OCI-LY7 (cell line): Measurements from ENCODE around the gene TNFRSF1B. TPM values are rescaled to one million over a fixed set of nuclear protein-coding genes. Genes with fewer than 3 reads are reported as not detected.

Experiments
- BruUV-seq: library from RNA; stranded (reverse); fragments of 400-500 nt; replicated peaks from 2 replicates; lab custom pipeline; 2021; lab: Mats Ljungman, UMichigan
- CTCF ChIA-PET: fragments of 300-600 bp; sonication (Branson Sonifier 250); formaldehyde crosslinking; loops from one replicate; lab custom pipeline; 2022; ENCODE audit warnings: antibody characterized with exemption; ENCODE audit not compliant: unreplicated experiment; lab: Charles Lee
- POLR2A ChIA-PET: fragments of 300-600 bp; sonication (Branson Sonifier 250); formaldehyde crosslinking; loops from one replicate; lab custom pipeline; 2022; ENCODE audit warnings: antibody characterized with exemption; lab: Charles Lee
- DNase-seq: peaks from one replicate; pipeline ENCODE4 v3.0.0-alpha.2; 2015; ENCODE audit warnings: low spot score
- H2AFZ ChIP-seq: fragments of 200-600 bp; sonication (generic), shearing (Covaris generic); 2 replicates; pipeline ENCODE4 v1.6.1; 2014; ENCODE audit warnings: mild to moderate bottlenecking, antibody characterized with exemption, low read length, moderate library complexity
- H3K27ac ChIP-seq: fragments of 200-600 bp; sonication (generic); 2 replicates; pipeline ENCODE4 v1.5.1; 2014; ENCODE audit warnings: mixed run types, low read depth, mild to moderate bottlenecking, moderate library complexity, low read length, inconsistent platforms; ENCODE audit not compliant: poor library complexity, severe bottlenecking
- H3K36me3 ChIP-seq: fragments of 200-600 bp; sonication (generic); 2 replicates; pipeline ENCODE4 v1.6.1; 2014; ENCODE audit warnings: mild to moderate bottlenecking, antibody characterized with exemption, low read length, moderate library complexity, mixed read lengths; ENCODE audit not compliant: insufficient read depth
- H3K4me1 ChIP-seq: fragments of 200-600 bp; sonication (generic); 2 replicates; pipeline ENCODE4 v1.5.1; 2014; ENCODE audit warnings: mild to moderate bottlenecking, low read length; ENCODE audit not compliant: insufficient read depth, poor library complexity, severe bottlenecking
- H3K4me2 ChIP-seq: fragments of 200-600 bp; sonication (generic); 2 replicates; pipeline ENCODE4 v1.6.1; 2014; ENCODE audit warnings: mild to moderate bottlenecking, low read length
- H3K4me3 ChIP-seq: fragments of 200-600 bp; sonication (generic); 2 replicates; pipeline ENCODE4 v1.5.1; 2014; ENCODE audit warnings: mild to moderate bottlenecking, low read depth, low read length; ENCODE audit not compliant: poor library complexity, severe bottlenecking
- H3K79me2 ChIP-seq: fragments of 200-600 bp; sonication (generic); 2 replicates; pipeline ENCODE4 v1.6.1; 2016; ENCODE audit warnings: low read depth, mild to moderate bottlenecking, low read length, moderate library complexity, mixed read lengths; ENCODE audit not compliant: insufficient read depth
- H3K9me2 ChIP-seq: fragments of 200-600 bp; sonication (generic); 2 replicates; pipeline ENCODE4 v1.6.1; 2016; ENCODE audit warnings: mild to moderate bottlenecking, low read length, mixed read lengths; ENCODE audit not compliant: insufficient read depth
- H3K9me3 ChIP-seq: fragments of 200-600 bp; sonication (generic); 2 replicates; pipeline ENCODE4 v1.6.1; 2014; ENCODE audit warnings: mild to moderate bottlenecking, mixed run types, low read length, mixed read lengths
- H4K20me1 ChIP-seq: fragments of 200-600 bp; sonication (generic); 2 replicates; pipeline ENCODE4 v1.6.1; 2014; ENCODE audit warnings: mild to moderate bottlenecking, antibody characterized with exemption, low read length, moderate library complexity, mixed read lengths; ENCODE audit not compliant: insufficient read depth
- CTCF ChIP-seq: fragments of 200-600 bp; sonication (generic); conservative IDR thresholded peaks from 2 replicates; pipeline ENCODE4 v1.5.1; 2014; ENCODE audit warnings: mild to moderate bottlenecking, antibody characterized with exemption, low read length, moderate library complexity, mixed read lengths
- EZH2phosphoT487 ChIP-seq: fragments of 200-600 bp; sonication (generic); IDR thresholded peaks from 2 replicates; pipeline ENCODE4 v1.6.1; 2018; ENCODE audit warnings: low read depth, borderline replicate concordance, mild to moderate bottlenecking, mixed run types, antibody characterized with exemption, low read length, moderate library complexity, mixed read lengths
- intact Hi-C: fragments of 100-400 bp; cut with micrococcal nuclease; formaldehyde crosslinking; loops from one replicate; pipeline ENCODE4 v1.10.0; 2022; ENCODE audit not compliant: unreplicated experiment
- total RNA-seq, 2 experiments: library from RNA; depleted of rRNA in 1 of 2; stranded (reverse); fragments of >200 nt in 1 of 2; shearing (Covaris generic) in 1 of 2; gene quantifications; 2 replicates each; pipeline ENCODE4 v1.2.3, GENCODE V29; 2014 to 2022

The TNFRSF1B gene
- total RNA-seq, 2 experiments from 2014 or later = not detected

- Histone ChIP-seq H3K9me3 (no peaks in the 10 kb centered on the region), H3K4me1 (peaks cover 8% of the 10 kb centered on the region), H3K36me3 (no peaks in the 10 kb centered on the region), H3K4me2 (no peak overlapping the region), H3K79me2 (no peaks in the 10 kb centered on the region), H3K9me2 (no peaks in the 10 kb centered on the region), H3K27ac (no peak overlapping the region), H3K4me3 (no peak overlapping the region), H2AFZ (no peak overlapping the region), H4K20me1 (no peaks in the 10 kb centered on the region)
- ChIA-PET CTCF (interaction anchor here (0.6 kb wide), 1 partner anchor 138 kb away, joined by 3 read pairs; no protein-coding TSS in a partner anchor), POLR2A (interaction anchor here (0.7 to 1.2 kb wide), 4 partner anchors 10 to 76 kb away, joined by 3 to 4 read pairs (median 3); no protein-coding TSS in a partner anchor)
- BruUV-seq = no TSS peak
- DNase-seq = no peak
- intact Hi-C loops = no loop called here
- TF ChIP-seq CTCF = no peak
- no peak for TF ChIP-seq EZH2phosphoT487
Observed at GRCh38 chr1:12183095-12183794, 16.5 kb downstream of the TNFRSF1B start.

- H3K36me3 ChIP-seq = no peaks in the 10 kb centered on the region
- no peak overlapping the region for H3K4me2 ChIP-seq
- H3K9me3 ChIP-seq = no peaks in the 10 kb centered on the region
- no peak overlapping the region for H3K27ac ChIP-seq
- DNase-seq = no peak
- H3K79me2 ChIP-seq = no peaks in the 10 kb centered on the region
- no peak overlapping the region for H2AFZ ChIP-seq
- intact Hi-C loops = no loop called here
- TF ChIP-seq EZH2phosphoT487 (no peak), CTCF (no peak)
- H3K9me2 ChIP-seq = no peaks in the 10 kb centered on the region
- no TSS peak for BruUV-seq
- no peak overlapping the region for H3K4me3 ChIP-seq
- H3K4me1 ChIP-seq = peaks cover 4% of the 10 kb centered on the region
- ChIA-PET POLR2A (interaction anchor here (1.2 kb wide), 2 partner anchors 23 to 269 kb away, joined by 3 to 4 read pairs; no protein-coding TSS in a partner anchor), CTCF (no interaction called here)
- no peaks in the 10 kb centered on the region for H4K20me1 ChIP-seq
Observed at GRCh38 chr1:12184008-12184681, 17.4 kb downstream of the TNFRSF1B start.
